ENCODE measurements around the gene COL9A3. TPM values are rescaled to one million over a fixed set of nuclear protein-coding genes. Genes with fewer than 3 reads are reported as not detected.

Gene COL9A3
- total RNA-seq, 4 donors from 2014 or later, result 13.4 to 22.9 (median 18.4) TPM

GRCh38 chr20:62879275-62880146 lies 62.7 kb downstream of the COL9A3 start:
- Histone ChIP-seq H3K36me3 (peaks cover 13 to 33% (median 28%) of the 10 kb centered on the region in 4 donors), H3K4me1 (peaks cover 23 to 28% (median 27%) of the 10 kb centered on the region in 4 donors), H3K4me3 (no peak overlapping the region), H3K27me3 (no peaks in the 10 kb centered on the region), H3K9me3 (no peaks in the 10 kb centered on the region), H3K27ac (replicated peaks in 1 of 4) (no peak overlapping the region)
- DNase-seq (ENCODE audit: extremely low spot score), result no peak
- WGBS, result 84% methylated on average over 76 of the region's 80 CpGs
- intact Hi-C loops (cut with DNase I), result no loop called here
- TF ChIP-seq POLR2AphosphoS5 (IDR thresholded peaks at IDR 0.05) (no peak), CTCF (IDR thresholded peaks at IDR 0.05) (no peak), EP300 (IDR thresholded peaks at IDR 0.05) (no peak), POLR2A (IDR thresholded peaks at IDR 0.05; ENCODE audit: low read depth) (no peak)

- H3K9me3 ChIP-seq, result no peaks in the 10 kb centered on the region
- no peak for DNase-seq (ENCODE audit: extremely low spot score)
These were observed 63.5 kb downstream of the COL9A3 start for GRCh38 chr20:62880147-62880934.

GRCh38 chr20:62880935-62881661 lies 64.2 kb downstream of the COL9A3 start:
- DNase-seq (ENCODE audit: extremely low spot score), result no peak
- H3K4me3 ChIP-seq, result no peak overlapping the region
- no peak for TF ChIP-seq EP300 (IDR thresholded peaks at IDR 0.05)
- no peak for TF ChIP-seq POLR2A (IDR thresholded peaks at IDR 0.05; ENCODE audit: low read depth)
- no peak for TF ChIP-seq CTCF (IDR thresholded peaks at IDR 0.05)
- TF ChIP-seq POLR2AphosphoS5 (IDR thresholded peaks at IDR 0.05), result no peak
- H3K27me3 ChIP-seq, result no peaks in the 10 kb centered on the region
- WGBS, result 88% methylated on average over 20 of the region's 45 CpGs
- no peaks in the 10 kb centered on the region for H3K9me3 ChIP-seq
- H3K4me1 ChIP-seq, result peaks cover 14 to 16% (median 15%) of the 10 kb centered on the region in 4 donors
- intact Hi-C loops (cut with DNase I), result no loop called here
- H3K36me3 ChIP-seq, result peaks cover 13 to 37% (median 30%) of the 10 kb centered on the region in 4 donors
- H3K27ac ChIP-seq (replicated peaks in 1 of 4), result no peak overlapping the region

More at GRCh38 chr20:62880147-62880934, 63.5 kb downstream of the COL9A3 start:
- Histone ChIP-seq H3K27ac (replicated peaks in 1 of 4) (no peak overlapping the region), H3K36me3 (peaks cover 13 to 33% (median 28%) of the 10 kb centered on the region in 4 donors), H3K4me3 (no peak overlapping the region), H3K4me1 (peaks cover 22 to 24% (median 22%) of the 10 kb centered on the region in 4 donors), H3K27me3 (no peaks in the 10 kb centered on the region)
- intact Hi-C loops (cut with DNase I), result no loop called here
- TF ChIP-seq POLR2AphosphoS5 (IDR thresholded peaks at IDR 0.05) (no peak), EP300 (IDR thresholded peaks at IDR 0.05) (no peak), CTCF (IDR thresholded peaks at IDR 0.05) (no peak), POLR2A (IDR thresholded peaks at IDR 0.05; ENCODE audit: low read depth) (no peak)
- WGBS, result 96% methylated on average over 26 of the region's 37 CpGs

- H3K27me3 ChIP-seq, result no peaks in the 10 kb centered on the region
- TF ChIP-seq CTCF (IDR thresholded peaks at IDR 0.05) (no peak), POLR2A (IDR thresholded peaks at IDR 0.05; ENCODE audit: low read depth) (no peak), EP300 (IDR thresholded peaks at IDR 0.05) (no peak), POLR2AphosphoS5 (IDR thresholded peaks at IDR 0.05) (no peak)
- no peak overlapping the region for H3K4me3 ChIP-seq
- WGBS, result 93% methylated on average over 38 of the region's 46 CpGs
- intact Hi-C loops (cut with DNase I), result no loop called here
- no peaks in the 10 kb centered on the region for H3K9me3 ChIP-seq
- H3K4me1 ChIP-seq, result peaks cover 7 to 13% (median 9%) of the 10 kb centered on the region in 4 donors
- no peak for DNase-seq (ENCODE audit: extremely low spot score)
- peaks cover 13 to 44% (median 35%) of the 10 kb centered on the region in 4 donors for H3K36me3 ChIP-seq
- no peak overlapping the region for H3K27ac ChIP-seq (replicated peaks in 1 of 4)
These were observed 65.0 kb downstream of the COL9A3 start for GRCh38 chr20:62881662-62882395.

Data from esophagus muscularis mucosa (tissue), 4 donors.